ENCODE measurements around the gene ZFPL1.
A peak's percentile ranks its signal among the peaks of the same experiment; 100 is the strongest.

Gene ZFPL1

DNA sequence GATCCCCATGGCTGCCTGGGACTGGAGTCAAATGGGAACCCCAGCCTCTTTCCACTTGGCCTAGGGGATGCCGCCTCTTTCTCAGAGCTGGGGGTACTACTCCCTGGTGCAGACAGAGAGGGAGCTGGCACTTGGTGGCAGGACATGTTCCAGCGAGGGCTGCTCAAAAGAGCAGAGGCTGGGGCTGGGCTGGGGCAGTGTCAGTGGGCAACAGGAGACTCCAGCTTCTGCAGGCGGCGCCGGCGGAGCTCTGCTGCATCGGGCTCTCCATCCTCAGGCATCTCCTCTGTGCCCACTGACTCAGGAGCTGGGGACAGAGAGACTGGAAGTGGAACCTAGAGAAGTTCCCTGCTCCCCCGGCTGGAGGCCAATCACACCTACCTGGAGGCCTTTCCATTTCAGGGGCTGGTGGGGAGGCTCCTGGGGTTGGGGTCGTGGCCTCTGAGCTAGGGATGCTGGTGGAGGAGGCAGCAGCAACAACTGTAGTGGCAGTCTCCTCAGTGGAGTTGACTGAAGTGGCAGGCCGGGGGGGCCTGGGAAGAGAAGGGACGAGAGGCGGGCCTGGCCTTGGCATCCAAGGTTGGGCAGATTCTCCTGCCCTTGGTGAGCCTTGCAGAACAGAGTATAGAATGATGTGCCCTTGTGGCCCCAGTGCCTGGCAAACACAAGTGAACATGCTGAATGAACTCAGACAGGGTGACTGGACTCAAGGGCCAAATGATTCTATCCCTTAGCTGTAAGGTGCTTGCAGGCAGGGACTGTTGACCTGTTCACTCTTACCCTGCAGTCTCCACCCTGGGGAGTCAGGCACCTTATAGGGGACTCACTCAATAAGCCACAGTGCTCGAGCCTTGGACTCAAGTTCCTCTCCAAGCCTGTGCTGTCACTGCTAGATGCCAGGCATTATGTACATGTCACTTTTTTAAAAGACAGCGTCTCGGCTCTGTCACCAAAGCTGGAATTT lies 44.4 kb downstream of the ZFPL1 start:
- no peak overlapping the region for H3K4me3 ChIP-seq (ENCODE audit: low read depth, low read length)
- DNase-seq (ENCODE audit: low read depth): no peak
- TF ChIP-seq, protein P1, sequence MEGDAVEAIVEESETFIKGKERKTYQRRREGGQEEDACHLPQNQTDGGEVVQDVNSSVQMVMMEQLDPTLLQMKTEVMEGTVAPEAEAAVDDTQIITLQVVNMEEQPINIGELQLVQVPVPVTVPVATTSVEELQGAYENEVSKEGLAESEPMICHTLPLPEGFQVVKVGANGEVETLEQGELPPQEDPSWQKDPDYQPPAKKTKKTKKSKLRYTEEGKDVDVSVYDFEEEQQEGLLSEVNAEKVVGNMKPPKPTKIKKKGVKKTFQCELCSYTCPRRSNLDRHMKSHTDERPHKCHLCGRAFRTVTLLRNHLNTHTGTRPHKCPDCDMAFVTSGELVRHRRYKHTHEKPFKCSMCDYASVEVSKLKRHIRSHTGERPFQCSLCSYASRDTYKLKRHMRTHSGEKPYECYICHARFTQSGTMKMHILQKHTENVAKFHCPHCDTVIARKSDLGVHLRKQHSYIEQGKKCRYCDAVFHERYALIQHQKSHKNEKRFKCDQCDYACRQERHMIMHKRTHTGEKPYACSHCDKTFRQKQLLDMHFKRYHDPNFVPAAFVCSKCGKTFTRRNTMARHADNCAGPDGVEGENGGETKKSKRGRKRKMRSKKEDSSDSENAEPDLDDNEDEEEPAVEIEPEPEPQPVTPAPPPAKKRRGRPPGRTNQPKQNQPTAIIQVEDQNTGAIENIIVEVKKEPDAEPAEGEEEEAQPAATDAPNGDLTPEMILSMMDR (conservative IDR thresholded peaks at IDR 0.05; ENCODE audit: low read depth, low read length): no peak

DNA sequence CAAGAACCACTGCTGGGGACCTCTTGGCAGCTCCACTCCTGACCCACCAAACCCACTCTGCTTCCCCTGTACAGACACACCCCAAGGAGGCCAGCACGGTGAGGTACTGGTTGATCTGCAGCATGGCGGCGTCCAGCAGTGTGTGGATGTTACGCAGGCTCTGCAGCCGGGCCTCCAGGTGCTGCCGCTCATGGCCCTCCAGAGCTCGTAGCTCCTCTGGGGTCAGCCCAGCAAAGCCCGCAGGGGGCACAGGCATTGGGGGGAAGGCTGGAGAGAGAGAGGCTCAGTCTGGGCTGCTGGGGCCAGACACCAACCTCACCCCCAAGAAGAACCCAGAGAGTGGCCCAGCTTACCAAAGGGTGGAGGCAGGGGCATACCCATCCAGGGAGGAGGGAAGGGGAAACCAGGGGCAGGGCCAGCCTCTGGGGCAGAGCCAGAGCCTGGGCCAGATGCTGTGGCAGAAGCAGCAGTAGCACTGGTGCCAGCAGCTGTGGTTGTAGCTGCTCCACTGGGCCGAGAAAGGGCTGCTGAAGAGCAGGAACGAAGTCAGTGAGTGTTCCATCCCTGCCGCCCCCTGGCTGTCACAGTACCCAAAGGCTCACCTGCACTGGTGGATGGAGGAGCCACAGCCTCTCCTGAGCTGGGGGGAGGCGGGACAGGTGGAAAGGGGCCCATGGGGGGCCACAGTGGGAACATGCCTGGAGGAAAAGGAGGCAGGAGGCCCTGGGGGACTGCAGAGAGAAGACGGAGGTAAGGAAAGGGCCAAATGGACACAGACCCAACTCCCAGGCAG lies 45.8 kb downstream of the ZFPL1 start:
- H3K4me3 ChIP-seq (ENCODE audit: low read depth, low read length): no peak overlapping the region
- no peak for DNase-seq (ENCODE audit: low read depth)

DNA sequence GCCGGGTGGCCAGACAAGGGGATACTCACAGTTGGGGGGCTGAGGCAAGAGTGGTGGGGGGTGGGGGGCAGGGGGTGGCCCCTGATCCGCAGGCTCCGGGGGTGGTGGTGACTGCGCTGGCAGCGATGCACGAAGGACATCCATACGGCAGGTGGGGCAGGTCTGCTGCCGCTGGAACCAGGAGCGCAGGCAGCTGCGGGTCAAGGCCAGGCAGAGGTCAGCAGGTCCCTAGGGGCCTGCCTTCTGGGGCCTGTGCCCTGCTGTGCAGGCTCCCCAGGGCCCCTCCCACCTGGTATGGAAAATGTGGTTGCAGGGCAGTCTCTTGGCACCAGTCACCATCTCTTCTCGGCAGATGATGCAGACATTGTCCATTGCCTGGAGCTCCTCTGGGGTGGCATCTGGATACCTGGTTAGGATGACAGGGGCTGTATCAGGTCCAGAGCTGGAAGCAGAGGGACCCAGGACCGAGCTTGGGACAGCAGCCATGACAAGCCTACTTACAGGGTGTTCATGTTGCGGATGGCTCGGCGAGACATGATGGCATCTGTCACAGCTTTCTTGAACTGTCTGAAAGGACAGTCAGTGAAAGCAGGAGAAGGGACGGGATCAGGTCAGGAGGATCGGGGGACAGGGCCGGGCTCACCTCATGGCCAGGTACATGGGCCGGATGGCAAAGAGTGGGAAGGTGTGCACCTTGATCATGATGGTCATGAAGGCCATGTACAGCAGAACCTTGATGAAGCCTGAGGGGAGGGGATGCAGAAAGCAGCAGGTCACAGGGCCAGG lies 46.8 kb downstream of the ZFPL1 start:
- no peak overlapping the region for H3K4me3 ChIP-seq (ENCODE audit: low read depth, low read length)
- no peak for DNase-seq (ENCODE audit: low read depth)
- TF ChIP-seq, protein P1 (conservative IDR thresholded peaks at IDR 0.05; ENCODE audit: low read depth, low read length): no peak

More for the DNA sequence above, 45.8 kb downstream of the ZFPL1 start:
- TF ChIP-seq, protein P1 (conservative IDR thresholded peaks at IDR 0.05; ENCODE audit: low read depth, low read length): peak; percentile 3

DNA sequence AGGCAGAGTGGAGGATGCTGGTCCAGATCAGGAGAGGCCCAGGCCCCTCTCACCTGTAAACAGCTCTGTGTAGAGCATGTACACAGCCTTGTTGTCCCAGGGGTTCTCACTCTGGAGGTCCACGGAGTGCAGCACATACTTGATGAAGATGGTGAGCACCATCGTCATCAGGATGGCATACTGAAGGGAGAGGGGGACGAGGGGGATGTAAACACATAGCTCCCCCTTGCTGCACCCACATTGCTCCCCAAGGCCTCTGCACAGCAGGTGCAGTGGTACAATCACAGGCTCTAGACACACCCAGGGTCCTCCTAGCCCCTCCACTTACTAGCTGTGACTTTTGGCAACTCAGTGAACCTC lies 47.4 kb downstream of the ZFPL1 start:
- no peak overlapping the region for H3K4me3 ChIP-seq (ENCODE audit: low read depth, low read length)
- TF ChIP-seq, protein P1 (conservative IDR thresholded peaks at IDR 0.05; ENCODE audit: low read depth, low read length): no peak
- no peak for DNase-seq (ENCODE audit: low read depth)

DNA sequence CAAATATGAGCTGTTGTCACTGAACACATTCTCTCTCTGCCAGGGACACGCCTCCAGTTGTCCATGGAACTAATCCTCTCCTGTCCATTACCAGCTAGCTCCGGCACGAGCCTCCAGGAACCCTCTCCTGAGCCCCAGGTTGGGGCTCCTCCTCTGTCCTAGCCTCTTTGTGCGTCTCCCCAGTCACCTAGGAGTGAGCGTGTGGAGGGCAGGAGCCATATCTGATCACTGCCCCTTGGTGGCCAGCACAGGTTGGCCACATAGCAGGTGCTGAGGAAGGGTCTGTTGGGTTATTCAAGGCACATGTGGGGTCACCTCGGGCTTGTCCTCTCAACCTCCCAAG lies 47.8 kb downstream of the ZFPL1 start:
- no peak for DNase-seq (ENCODE audit: low read depth)
- TF ChIP-seq, protein P1 (conservative IDR thresholded peaks at IDR 0.05; ENCODE audit: low read depth, low read length): no peak
- no peak overlapping the region for H3K4me3 ChIP-seq (ENCODE audit: low read depth, low read length)

DNA sequence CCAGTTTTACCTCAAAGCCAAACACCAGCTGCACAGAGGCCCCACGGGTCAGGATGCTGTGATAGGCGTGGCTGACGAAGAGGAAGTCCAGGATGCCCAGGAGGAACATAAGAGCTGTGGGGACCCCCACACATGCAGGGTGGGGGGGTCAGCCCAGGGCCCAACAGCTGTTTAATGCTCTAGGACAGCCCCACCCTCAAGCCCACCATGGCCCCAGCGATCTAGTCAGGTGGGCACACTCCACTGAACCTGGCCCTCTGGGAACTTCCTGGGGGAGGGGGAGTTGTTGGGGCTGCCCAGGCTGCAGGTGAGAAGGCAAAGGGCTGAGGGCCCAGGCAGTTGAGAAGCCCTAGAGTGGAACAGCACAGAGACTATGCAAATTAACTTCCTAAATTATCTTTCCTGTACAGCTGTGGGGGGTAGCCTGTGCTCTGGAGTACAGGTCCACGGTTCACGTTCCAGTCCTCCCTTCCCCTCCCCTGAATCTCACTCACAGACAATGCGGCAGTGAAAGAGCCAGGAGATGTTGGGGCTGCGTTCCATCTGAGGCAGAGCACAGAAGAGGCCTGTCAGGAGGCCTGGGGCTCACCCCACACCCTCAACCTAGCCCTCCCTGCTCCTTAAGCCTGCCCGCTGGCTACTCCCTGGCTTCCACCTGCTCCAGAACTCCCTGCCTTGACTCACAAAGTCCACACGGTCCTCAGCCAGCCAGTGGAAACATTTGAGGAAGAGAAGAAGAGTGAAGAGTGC lies 48.4 kb downstream of the ZFPL1 start:
- DNase-seq (ENCODE audit: low read depth): no peak
- TF ChIP-seq, protein P1 (conservative IDR thresholded peaks at IDR 0.05; ENCODE audit: low read depth, low read length): no peak
- peak overlapping the region; percentile 93 for H3K4me3 ChIP-seq (ENCODE audit: low read depth, low read length)

Measured in choroid plexus epithelial cell (primary cell).